Upper lobe of left lung (tissue), 4 donors: ENCODE results near the gene RNF7.

ENCODE experiments used
- CTCF ChIP-seq, 6 experiments: fragments of 450-650 bp in 4 of 6; fragments of 200-600 bp in 2 of 6; sonication (generic) in 2 of 6; IDR thresholded peaks; one replicate each; pipeline ENCODE4 v1.5.1; 2016 to 2019; ENCODE audit warnings: antibody characterized with exemption in 6 of 6
- EP300 ChIP-seq, 4 donors: sonication (generic); formaldehyde crosslinking; IDR thresholded peaks; one replicate each; pipeline ENCODE4 v1.5.1; 2017; ENCODE audit warnings: antibody characterized with exemption in 4 of 4, control low read depth in 2 of 4
- POLR2A ChIP-seq, 4 donors: fragments of 450-650 bp; IDR thresholded peaks; one replicate each; pipeline ENCODE4 v1.5.1; 2016 to 2017; ENCODE audit warnings: antibody characterized with exemption in 4 of 4, mild to moderate bottlenecking in 2 of 4

- TF ChIP-seq CTCF (IDR thresholded peaks at IDR 0.05): no peak
- TF ChIP-seq POLR2A (IDR thresholded peaks at IDR 0.05): no peak
- TF ChIP-seq EP300 (IDR thresholded peaks at IDR 0.05): no peak
Measured at GRCh38 chr3:141710888-141711616, 27.0 kb upstream of the RNF7 start.
